H4 (cell line): Measurements from ENCODE around the gene AP5B1. TPM values are rescaled to one million over a fixed set of nuclear protein-coding genes. Genes with fewer than 3 reads are reported as not detected.
"Not testable (repeated sequence)": the region's sequence is repeated elsewhere in the genome, so short reads cannot be mapped to it uniquely, and the experiment has no call there.

Source experiments
- DNase-seq: peaks from one replicate; pipeline ENCODE4 v3.0.0-alpha.2; 2015; ENCODE audit warnings: low spot score
- total RNA-seq: library from RNA; depleted of rRNA; stranded (reverse); fragments of >200 nt; shearing (Covaris generic); gene quantifications from 2 replicates; pipeline ENCODE4 v1.2.3, GENCODE V29; 2014

AP5B1 gene
- total RNA-seq, 1 experiment from 2014 or later: 4.6 TPM

GRCh38 chr11:65786008-65786785 is 5.4 kb upstream of the AP5B1 start:
- DNase-seq: no peak

DNA sequence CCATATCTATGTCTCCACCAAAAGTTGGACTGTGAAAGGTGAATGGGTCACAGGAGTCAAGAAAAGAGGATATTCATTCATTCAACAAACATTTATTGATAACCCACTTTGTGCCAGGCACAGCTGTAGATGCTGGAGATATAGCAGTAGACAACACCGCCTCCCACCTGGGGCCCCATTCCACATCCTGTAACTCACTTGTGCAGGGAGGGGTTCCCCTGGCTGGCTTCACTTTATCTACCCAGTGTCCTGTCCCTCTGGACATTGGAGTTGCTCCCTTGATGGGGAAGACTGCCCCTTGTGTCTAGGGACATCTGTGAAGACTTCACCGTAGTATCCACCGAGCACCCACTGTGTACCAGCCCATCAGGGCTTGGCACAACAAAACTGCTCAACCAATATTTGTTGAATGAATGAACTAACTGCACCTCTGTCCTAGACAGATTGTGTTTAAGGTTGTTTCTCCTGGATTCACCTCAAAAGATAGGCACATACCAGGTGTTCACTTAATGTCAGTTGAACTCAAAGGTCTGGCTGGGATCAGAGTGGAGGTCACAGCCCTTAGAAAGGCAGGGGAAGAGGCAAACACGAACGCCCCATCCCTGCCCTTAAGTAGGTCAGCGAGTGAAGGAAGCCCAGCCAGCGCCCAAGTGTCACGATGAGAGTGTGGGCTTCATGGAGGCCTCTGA is 4.7 kb upstream of the AP5B1 start:
- DNase-seq: no peak

DNA sequence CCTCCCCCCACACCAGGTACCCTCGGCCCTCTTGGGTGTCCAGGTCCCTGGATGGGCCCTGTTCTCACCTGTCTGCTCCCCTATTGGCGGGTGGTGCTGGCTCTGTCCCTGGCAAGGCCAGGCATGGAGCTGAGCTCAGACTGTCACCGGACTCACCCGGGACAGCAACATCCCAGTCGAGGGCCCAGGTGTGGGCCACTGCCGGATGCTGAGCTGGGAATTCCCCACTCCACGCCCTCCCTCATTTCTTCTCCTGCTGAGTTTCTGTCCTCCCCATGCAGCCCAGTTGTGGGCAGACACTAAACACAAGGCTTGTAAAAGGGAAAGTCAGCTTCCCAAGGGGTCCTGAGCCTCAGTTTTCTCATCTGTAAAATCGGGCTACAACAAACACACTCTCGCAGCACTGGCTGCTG is 2.0 kb upstream of the AP5B1 start:
- no peak for DNase-seq

- no peak for DNase-seq
Observed at GRCh38 chr11:65781962-65782815, 1.4 kb upstream of the AP5B1 start.

GRCh38 chr11:65781152-65781961 is 581 bp upstream of the AP5B1 start:
- DNase-seq: no peak

GRCh38 chr11:65779919-65780769 is 632 bp downstream of the AP5B1 start:
- peak; percentile 70 for DNase-seq

DNA sequence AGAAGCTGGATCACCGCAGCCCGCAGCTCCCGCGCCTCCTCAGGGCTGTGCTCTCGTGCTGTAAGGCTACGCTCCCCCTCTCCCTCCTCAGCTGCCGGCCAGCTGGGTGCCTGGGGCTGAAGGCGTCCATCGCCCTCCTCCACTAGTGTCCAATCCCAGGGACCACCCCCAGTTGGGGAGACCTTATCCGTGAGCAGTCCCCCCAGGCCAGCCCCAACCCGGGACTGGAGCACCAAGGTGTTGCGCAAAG is 1.2 kb downstream of the AP5B1 start:
- no peak for DNase-seq

GRCh38 chr11:65778901-65779668 is 1.7 kb downstream of the AP5B1 start:
- DNase-seq: peak; percentile 2

DNA sequence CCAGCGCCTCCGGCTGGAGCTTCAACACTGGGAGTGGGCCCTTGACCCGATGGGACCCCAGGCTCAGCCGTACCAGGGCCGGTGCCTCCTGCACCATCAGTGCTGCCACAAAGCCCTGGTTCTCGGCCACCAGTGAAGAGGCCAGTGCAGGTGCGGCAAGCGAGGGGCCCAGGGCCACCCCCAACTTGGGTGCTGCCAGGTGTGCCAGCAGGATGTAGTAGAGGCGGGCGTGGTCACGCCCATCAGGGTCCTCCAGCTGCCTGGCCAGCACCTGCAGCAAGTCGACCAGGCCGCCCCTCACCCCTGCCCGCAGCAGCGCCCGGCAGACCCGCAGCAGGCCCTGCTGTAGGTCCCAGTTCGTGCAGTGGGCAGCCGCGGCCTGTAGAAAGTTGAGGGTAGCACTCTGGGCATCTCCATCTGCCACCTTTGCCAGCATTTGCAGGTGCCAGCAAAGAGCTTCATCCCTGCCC is 2.3 kb downstream of the AP5B1 start:
- peak; percentile 3 for DNase-seq

GRCh38 chr11:65777821-65778361 is 2.9 kb downstream of the AP5B1 start:
- DNase-seq: peak; percentile 2

DNA sequence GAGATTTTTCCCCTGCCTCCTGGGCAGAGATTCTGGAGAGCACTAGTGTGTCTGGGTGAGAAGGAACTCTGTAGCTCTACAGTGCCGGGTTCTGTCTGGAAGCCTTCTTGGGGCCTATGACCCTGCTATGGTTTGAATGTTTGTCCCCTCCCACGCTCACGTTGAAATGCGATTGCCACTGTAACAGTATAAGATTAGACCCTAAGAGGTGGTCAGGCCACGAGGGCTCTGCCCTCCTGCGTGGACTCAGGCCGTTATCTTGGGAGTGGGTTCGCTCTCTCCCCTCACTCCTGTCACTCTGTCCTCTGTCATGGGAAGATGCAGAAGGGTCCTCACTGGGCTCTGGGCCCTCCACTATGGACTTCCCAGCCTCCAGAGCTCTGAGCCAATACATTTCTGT is 3.5 kb downstream of the AP5B1 start:
- DNase-seq: no peak

DNA sequence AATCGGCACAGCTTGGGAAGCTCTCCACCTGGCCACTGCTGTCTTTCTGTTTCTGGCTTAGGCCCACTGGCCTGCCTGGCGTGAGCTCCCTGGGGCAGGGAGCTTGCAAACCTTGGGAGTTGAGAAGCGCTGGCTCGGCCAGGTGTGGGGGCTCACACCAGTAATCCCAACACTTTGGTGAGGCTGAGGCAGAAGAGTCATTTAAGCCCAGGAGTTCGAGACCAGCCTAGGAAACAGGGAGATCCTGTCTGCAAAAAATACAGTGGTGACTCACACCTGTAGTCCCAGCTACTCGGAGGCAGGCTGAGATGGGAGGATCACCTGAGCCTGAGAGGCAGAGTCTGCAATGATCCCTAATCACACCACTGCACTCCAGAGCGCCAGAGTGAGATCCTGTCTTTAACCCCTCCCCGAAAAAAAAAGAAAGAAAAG is 4.0 kb downstream of the AP5B1 start:
- peak; percentile 2 for DNase-seq

GRCh38 chr11:65776196-65776595 is 4.6 kb downstream of the AP5B1 start:
- peak; percentile 1 for DNase-seq

DNA sequence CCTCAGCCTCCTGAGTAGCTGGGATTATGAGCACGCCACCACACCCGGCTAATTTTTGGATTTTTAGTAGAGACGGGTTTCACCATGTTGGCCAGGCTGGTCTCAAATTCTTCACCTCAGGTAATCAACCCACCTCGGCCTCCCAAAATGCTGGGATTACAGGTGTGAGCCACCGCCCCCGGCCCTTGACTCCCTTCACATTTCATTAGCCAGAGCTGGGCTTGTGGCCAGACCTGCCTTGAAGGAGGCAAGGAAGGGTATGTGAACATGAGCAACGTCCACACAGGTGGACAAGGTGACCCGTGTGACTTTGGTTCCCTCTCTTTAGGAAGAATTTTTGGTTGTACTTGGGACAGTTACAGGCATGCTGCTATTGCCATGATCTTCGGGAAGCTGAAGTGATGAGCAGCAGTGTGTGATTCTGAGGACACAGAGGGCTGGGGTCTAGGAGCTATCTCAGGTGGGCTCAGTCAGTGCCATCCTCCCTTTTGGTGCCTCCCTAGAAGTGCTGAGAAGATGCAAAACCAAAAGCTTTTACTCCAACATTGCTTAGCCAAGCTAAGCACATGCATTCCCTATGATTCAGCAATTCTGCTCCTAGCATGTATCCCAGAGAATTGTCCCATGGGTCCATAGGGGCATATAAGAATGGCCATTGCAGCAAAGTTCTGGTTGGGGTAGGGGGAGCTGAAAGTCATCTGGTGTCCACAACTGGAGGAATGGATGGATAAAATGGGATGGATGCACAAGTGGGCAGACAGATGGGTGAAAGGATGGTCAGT is 6.1 kb downstream of the AP5B1 start:
- peak; percentile 2 for DNase-seq

DNA sequence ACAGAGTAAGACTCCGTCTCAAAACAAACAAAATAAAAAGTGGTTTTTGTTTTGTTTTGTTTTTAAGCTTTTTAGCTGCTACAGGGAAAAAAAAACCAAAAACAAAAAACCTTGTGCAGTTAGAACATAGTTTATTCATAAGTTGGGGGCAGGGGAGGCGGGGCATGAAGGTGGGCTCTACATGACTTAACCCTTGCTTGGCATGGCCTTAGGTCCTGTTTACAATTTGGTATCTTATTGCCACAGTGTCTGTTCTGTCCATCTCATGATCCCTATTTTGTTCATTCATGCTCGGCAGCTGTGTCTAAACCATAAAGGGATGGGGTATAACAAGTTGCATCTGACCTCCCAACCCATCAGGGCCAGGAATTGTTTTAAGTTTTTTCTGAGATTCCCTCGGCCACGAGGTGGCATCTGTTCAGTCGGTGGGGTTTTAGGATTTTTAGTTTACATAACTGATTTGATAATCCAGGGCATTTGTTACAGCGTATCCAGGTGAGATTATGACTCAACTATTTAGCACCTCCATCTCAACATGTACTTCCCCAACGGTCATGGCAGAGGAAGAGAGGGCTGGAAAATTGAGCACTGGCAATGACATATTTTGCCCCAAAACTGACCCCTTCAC is 6.9 kb downstream of the AP5B1 start:
- peak; percentile 2 for DNase-seq

DNA sequence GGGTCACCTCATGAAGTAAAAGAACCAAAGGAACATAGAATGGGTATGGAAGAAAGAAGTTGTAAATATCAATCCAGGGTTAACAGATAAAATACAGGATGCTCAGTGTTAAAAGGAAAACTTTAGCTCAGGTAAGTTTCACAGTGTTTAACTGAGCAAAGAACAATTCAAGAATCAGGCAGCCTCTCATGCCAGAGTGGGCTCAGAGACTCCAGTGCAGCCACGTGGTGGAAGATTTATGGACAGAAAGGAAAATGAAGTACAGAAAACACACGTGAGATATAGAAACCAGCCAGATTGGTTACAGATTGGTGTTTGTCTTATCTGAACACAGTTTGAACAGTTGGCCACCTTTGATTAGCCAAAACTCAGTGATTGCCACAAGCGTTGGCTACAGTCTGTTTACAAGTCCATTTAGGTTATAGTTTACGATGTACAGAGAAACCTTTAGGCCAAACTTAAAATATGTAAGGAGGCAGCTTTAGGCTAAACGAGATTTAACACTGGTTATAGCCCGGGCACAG is 9.1 kb downstream of the AP5B1 start:
- DNase-seq: no peak

DNA sequence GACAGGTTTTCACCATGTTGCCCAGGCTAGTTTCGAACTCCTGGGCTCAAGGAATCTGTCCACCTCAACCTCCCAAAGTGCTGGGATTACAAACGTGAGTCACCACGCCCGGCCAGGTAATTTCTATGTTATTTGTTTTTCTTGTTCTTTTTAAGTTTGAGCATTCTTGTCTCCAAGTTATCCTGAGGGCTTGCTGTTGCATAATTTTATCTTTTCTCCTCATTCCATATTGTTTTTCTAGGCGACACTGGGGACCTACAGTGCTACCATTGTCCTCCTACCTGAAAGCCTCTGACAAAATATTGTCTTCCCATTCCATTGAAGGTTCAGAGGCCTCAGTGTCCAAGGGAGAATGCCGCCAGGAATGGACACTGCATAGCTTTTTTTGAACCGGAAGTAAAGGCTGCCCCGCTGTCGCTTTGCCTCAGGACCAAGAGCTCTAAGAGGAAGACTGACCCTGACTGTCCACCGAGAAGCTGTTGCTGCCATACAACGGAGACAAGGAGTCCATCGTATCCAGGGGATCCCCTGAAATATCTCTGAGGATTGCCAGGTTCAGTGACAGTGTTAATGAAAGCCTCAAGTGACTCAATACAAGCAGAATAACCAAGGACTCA is 9.7 kb downstream of the AP5B1 start:
- no peak for DNase-seq

GRCh38 chr11:65767806-65768205 is 13.0 kb downstream of the AP5B1 start:
- not testable (repeated sequence) for DNase-seq
